HL-60 (cell line): ENCODE measurements around the gene ZMPSTE24.

Source experiments
- CTCF ChIP-seq: IDR thresholded peaks from one replicate; pipeline ENCODE4 v1.5.1; 2011; ENCODE audit warnings: low read length, control low read depth, inconsistent platforms; ENCODE audit not compliant: insufficient read depth
- GABPA ChIP-seq: IDR thresholded peaks from 2 replicates; pipeline ENCODE4 v1.6.1; 2012; ENCODE audit warnings: low read depth
- POLR2AphosphoS5 ChIP-seq: IDR thresholded peaks from 2 replicates; pipeline ENCODE4 v1.6.1; 2012; ENCODE audit warnings: low read depth
- REST ChIP-seq: IDR thresholded peaks from 2 replicates; pipeline ENCODE4 v1.6.1; 2012; ENCODE audit warnings: low read depth; ENCODE audit not compliant: insufficient replicate concordance
- SPI1 ChIP-seq: IDR thresholded peaks from 2 replicates; pipeline ENCODE4 v1.6.1; 2012; ENCODE audit warnings: low read depth, mild to moderate bottlenecking, borderline replicate concordance

DNA sequence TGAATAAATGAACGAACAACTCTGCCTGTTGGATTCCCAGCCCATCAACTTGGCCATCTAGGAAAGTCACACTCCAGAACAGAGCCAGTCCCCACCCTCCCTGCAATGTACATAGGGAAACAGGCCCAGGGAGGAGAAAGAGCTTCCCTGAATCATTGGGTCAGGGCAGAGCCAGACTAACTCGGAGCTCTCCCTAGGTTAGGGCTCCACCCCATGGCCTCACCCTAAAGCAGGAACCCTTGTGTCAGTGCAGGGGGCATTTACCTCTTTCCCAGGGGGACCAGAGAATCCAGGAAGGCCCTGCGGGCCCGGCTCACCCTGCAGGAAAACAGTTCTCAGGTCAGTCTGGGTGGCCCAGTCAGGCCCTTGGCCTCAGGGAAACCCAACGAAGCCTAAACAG is 47.4 kb downstream of the ZMPSTE24 start:
- TF ChIP-seq CTCF (no peak), POLR2AphosphoS5 (no peak), REST (no peak), SPI1 (no peak), GABPA (no peak)
